Endothelial cell of umbilical vein (primary cell): ENCODE data around the gene USP48. TPM values are rescaled to one million over a fixed set of nuclear protein-coding genes. Genes with fewer than 3 reads are reported as not detected.

Experiments used
- BruUV-seq: library from RNA; stranded (reverse); fragments of 400-500 nt; replicated peaks from 2 replicates; lab custom pipeline; 2021; lab: Mats Ljungman, UMichigan
- CTCF ChIA-PET: fragments of 300-600, 350-600 bp; sonication (Branson Sonifier 250); formaldehyde crosslinking; loops from one replicate; lab custom pipeline; 2021; ENCODE audit warnings: antibody characterized with exemption, inconsistent platforms; lab: Charles Lee
- POLR2A ChIA-PET: fragments of 300-600, 350-600 bp; sonication (Branson Sonifier 250); formaldehyde crosslinking; loops from one replicate; lab custom pipeline; 2021; ENCODE audit warnings: antibody characterized with exemption, inconsistent platforms; lab: Charles Lee
- DNase-seq: peaks from one replicate; pipeline ENCODE4 v3.0.0-alpha.2; 2011; ENCODE audit warnings: low read depth, low spot score
- FAIRE-seq: peaks from 2 replicates; lab custom pipeline; 2011; peaks lifted over from hg19 to GRCh38; lab: Jason Lieb, UNC
- H2AFZ ChIP-seq: 2 replicates; pipeline ENCODE4 v1.6.0; 2012; ENCODE audit warnings: low read depth, low read length, control low read depth, inconsistent platforms
- H3K27ac ChIP-seq: 2 replicates; pipeline ENCODE4 v1.5.1; 2011; ENCODE audit warnings: low read depth, mild to moderate bottlenecking, control low read depth, low read length, moderate library complexity; ENCODE audit not compliant: insufficient read depth
- H3K27me3 ChIP-seq, 2 experiments: 2 replicates each; pipeline versions ENCODE4 v1.6.0 to v1.6.1; 2011; ENCODE audit warnings: low read length in 2 of 2, mixed read lengths in 1 of 2; ENCODE audit not compliant: control insufficient read depth in 2 of 2, insufficient read depth in 2 of 2
- H3K36me3 ChIP-seq, 2 experiments: 2 replicates in 1 of 2; 3 replicates in 1 of 2; pipeline ENCODE4 v1.5.1; 2011; ENCODE audit warnings: low read length in 2 of 2, mild to moderate bottlenecking in 1 of 2, moderate library complexity in 1 of 2; ENCODE audit not compliant: control insufficient read depth in 2 of 2, insufficient read depth in 2 of 2; ENCODE audit errors: extremely low read depth in 1 of 2
- H3K4me1 ChIP-seq: 3 replicates; pipeline ENCODE4 v1.5.1; 2011; ENCODE audit warnings: mild to moderate bottlenecking, low read length; ENCODE audit not compliant: control insufficient read depth, insufficient read depth; ENCODE audit errors: extremely low read depth
- H3K4me2 ChIP-seq: 2 replicates; pipeline ENCODE4 v1.6.1; 2011; ENCODE audit warnings: low read length, control low read depth, mixed read lengths; ENCODE audit not compliant: insufficient read depth
- H3K4me3 ChIP-seq, 3 experiments: fragments of 200-600 bp in 1 of 3; sonication (generic), shearing (Covaris generic) in 1 of 3; replicated peaks in 1 of 3; 2 replicates each; pipeline ENCODE4 v1.5.1; 2011 to 2016; ENCODE audit warnings: control low read depth in 3 of 3, low read length in 3 of 3, mild to moderate bottlenecking in 2 of 3, inconsistent platforms in 1 of 3, low read depth in 1 of 3, moderate library complexity in 1 of 3; ENCODE audit not compliant: insufficient read depth in 1 of 3
- H3K79me2 ChIP-seq: 2 replicates; pipeline ENCODE4 v1.6.0; 2012; ENCODE audit warnings: low read length, inconsistent platforms; ENCODE audit not compliant: control insufficient read depth, insufficient read depth
- H3K9ac ChIP-seq: replicated peaks from 2 replicates; pipeline ENCODE3; 2011; ENCODE audit warnings: low read length, control low read depth; ENCODE audit not compliant: insufficient read depth; ENCODE audit errors: extremely low read depth
- H3K9me1 ChIP-seq: replicated peaks from 3 replicates; pipeline ENCODE4 v1.6.0; 2011; ENCODE audit warnings: mild to moderate bottlenecking, low read length; ENCODE audit not compliant: control insufficient read depth, insufficient read depth; ENCODE audit errors: extremely low read depth
- H3K9me3 ChIP-seq: replicated peaks from 2 replicates; pipeline ENCODE4 v1.5.1; 2012; ENCODE audit warnings: low read length, inconsistent platforms; ENCODE audit not compliant: control insufficient read depth, insufficient read depth
- H4K20me1 ChIP-seq: replicated peaks from 2 replicates; pipeline ENCODE3; 2011; ENCODE audit warnings: mild to moderate bottlenecking, low read length; ENCODE audit not compliant: control insufficient read depth, insufficient read depth; ENCODE audit errors: extremely low read depth
- EZH2 ChIP-seq: IDR thresholded peaks from 2 replicates; pipeline ENCODE4 v1.6.1; 2012; ENCODE audit warnings: borderline replicate concordance, low read depth, mild to moderate bottlenecking, moderate library complexity, low read length, inconsistent platforms; ENCODE audit not compliant: severe bottlenecking
- GATA2 ChIP-seq: IDR thresholded peaks from 2 replicates; pipeline ENCODE4 v1.7.0; 2011; ENCODE audit warnings: low read depth, mild to moderate bottlenecking, moderate library complexity, mixed read lengths, low read length; ENCODE audit not compliant: insufficient read length, insufficient read depth
- JUN ChIP-seq: IDR thresholded peaks from 2 replicates; pipeline ENCODE4 v1.6.1; 2011; ENCODE audit warnings: borderline replicate concordance, low read depth; ENCODE audit not compliant: insufficient read length, insufficient read depth
- POLR2A ChIP-seq: IDR thresholded peaks from 2 replicates; pipeline ENCODE4 v1.6.1; 2012; ENCODE audit warnings: low read depth, mild to moderate bottlenecking, control low read depth, low read length
- POLR2AphosphoS5 ChIP-seq: IDR thresholded peaks from 2 replicates; pipeline ENCODE4 v1.6.1; 2012; ENCODE audit warnings: low read depth, mild to moderate bottlenecking, control low read depth, low read length, moderate library complexity; ENCODE audit not compliant: insufficient read depth
- dilution Hi-C: fragments of 300-500 bp; cut with MboI; formaldehyde crosslinking; loops from one replicate; pipeline ENCODE4 v1.15.0; 2019; ENCODE audit warnings: low sequenced_read_pairs; ENCODE audit not compliant: extremely low pct_ligation_motif_present
- intact Hi-C: fragments of 100-400 bp; cut with micrococcal nuclease; formaldehyde crosslinking; loops from one replicate; pipeline ENCODE4 v1.10.0; 2022
- polyA plus RNA-seq, 4 experiments: library from polyadenylated mRNA; depleted of rRNA in 3 of 4; stranded (reverse) in 3 of 4; unstranded in 1 of 4; fragments of >200 nt; gene quantifications; 2 replicates each; pipeline versions ENCODE4 v1.2.1 to v1.2.3, GENCODE V29; 2011 to 2012; ENCODE audit warnings: missing spikeins in 1 of 4
- total RNA-seq: library from RNA; stranded (reverse); gene quantifications from 2 replicates; pipeline ENCODE4 v1.2.3, GENCODE V29; 2021
- TF ChIP-seq, protein P1 (sequence below): IDR thresholded peaks from 2 replicates; pipeline ENCODE4 v1.6.1; 2011; ENCODE audit not compliant: insufficient read depth, insufficient read length

USP48 gene
- total and polyA plus RNA-seq, 2 donors (not counting 3 experiments of a cell fraction or from before 2014, with no cell fraction given): 27.2 to 149 TPM

DNA sequence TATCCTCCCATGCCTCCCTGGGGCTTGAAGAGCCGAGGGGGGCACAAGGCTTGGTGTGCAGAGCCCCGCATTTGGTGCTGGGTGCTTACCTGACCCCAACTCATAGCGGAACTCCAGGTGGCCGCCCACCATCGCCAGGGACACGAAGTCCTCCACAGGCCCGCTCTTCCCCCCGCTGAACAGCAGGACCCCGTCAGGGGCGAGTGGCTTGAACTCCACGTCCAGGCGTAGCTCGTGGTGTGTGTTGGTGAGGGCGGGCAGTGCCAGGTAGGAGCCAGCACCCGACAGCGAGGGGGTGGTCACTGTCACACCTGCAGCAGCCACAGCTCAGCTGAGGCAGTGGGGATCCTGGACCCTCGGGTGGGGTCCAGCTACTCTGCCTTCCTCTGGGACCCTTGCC, 46.3 kb upstream of the USP48 start:
- intact Hi-C loops (no loop called here), dilution Hi-C loops (no loop called here)
- ChIA-PET CTCF (no interaction called here), POLR2A (interaction anchor here (0.5 kb wide), 1 partner anchor 242 kb away, joined by 5 read pairs; no protein-coding TSS in a partner anchor)
- DNase-seq (no peak), FAIRE-seq (no peak)
- Histone ChIP-seq H3K9me3 (no peaks in the 10 kb centered on the region), H3K27me3 (no peaks in the 10 kb centered on the region), H3K27ac (no peak overlapping the region), H3K4me3 (no peak overlapping the region), H2AFZ (no peak overlapping the region), H3K4me2 (no peak overlapping the region), H4K20me1 (no peaks in the 10 kb centered on the region), H3K9me1 (no peaks in the 10 kb centered on the region), H3K36me3 (peaks cover 75 to 88% of the 10 kb centered on the region in 2 experiments), H3K79me2 (peaks cover 13% of the 10 kb centered on the region), H3K4me1 (no peaks in the 10 kb centered on the region), H3K9ac (no peak overlapping the region)
- BruUV-seq: no TSS peak
- TF ChIP-seq, protein P1, sequence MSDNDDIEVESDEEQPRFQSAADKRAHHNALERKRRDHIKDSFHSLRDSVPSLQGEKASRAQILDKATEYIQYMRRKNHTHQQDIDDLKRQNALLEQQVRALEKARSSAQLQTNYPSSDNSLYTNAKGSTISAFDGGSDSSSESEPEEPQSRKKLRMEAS: no peak
- peak; percentile 24 for TF ChIP-seq POLR2A

DNA sequence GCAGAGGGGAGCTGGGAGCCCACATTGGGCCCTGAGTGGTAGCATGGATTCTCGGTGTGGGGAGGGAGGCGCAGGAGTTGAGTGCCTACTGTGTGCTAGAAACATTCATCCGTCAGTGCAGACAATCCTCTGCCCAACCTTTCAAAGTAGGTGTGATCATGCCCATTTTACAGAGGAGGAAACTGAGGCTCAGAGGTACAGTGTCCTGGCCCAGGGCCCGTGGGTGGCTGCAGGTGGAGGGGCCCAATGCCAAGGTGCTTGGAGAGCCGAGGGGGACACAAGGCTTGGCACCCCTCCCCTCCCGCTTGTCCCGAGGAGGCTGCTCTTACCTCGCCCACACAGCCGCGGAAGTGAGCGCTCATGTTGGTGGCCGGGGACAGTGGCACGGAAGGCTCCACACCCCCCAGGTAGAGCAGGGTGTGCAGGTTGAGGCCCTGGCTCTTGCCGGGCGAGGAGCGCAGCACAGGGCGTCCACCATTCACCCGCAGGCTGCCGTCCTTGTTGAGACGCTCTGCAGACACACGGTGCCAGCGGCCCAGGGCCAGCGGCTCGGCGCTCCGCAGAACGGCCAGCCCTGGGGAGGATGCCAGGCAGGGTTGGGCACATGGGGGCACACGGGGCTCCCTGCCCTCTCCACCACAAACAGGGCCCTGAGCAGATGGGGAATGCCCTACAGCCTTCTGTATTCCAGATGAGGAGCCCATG, 45.7 kb upstream of the USP48 start:
- Histone ChIP-seq H3K4me3 (no peak overlapping the region), H3K36me3 (peaks cover 69 to 88% of the 10 kb centered on the region in 2 experiments), H3K4me2 (no peak overlapping the region), H2AFZ (no peak overlapping the region), H3K79me2 (peaks cover 12% of the 10 kb centered on the region), H3K4me1 (no peaks in the 10 kb centered on the region), H3K9me1 (no peaks in the 10 kb centered on the region), H4K20me1 (no peaks in the 10 kb centered on the region), H3K9me3 (no peaks in the 10 kb centered on the region), H3K9ac (no peak overlapping the region), H3K27ac (no peak overlapping the region), H3K27me3 (no peaks in the 10 kb centered on the region)
- ChIA-PET POLR2A (interaction anchor here (0.5 kb wide), 1 partner anchor 243 kb away, joined by 5 read pairs; no protein-coding TSS in a partner anchor), CTCF (no interaction called here)
- no peak for FAIRE-seq
- dilution Hi-C loops: no loop called here
- TF ChIP-seq GATA2 (no peak), EZH2 (no peak), POLR2AphosphoS5 (peak; percentile 21), JUN (no peak)
- no peak for DNase-seq
- TSS peak; percentile 66 for BruUV-seq
- intact Hi-C loops: no loop called here
